ENCODE measurements around the gene MTR.

Gene MTR

GRCh38 chr1:236800002-236800620 lies 5.0 kb downstream of the MTR start:
- no peak for TF ChIP-seq CTCF (IDR thresholded peaks at IDR 0.05; ENCODE audit: extremely low read depth, missing control alignments)
- DNase-seq (ENCODE audit: low spot score), result no peak

GRCh38 chr1:236800623-236801022 lies 5.5 kb downstream of the MTR start:
- TF ChIP-seq CTCF (IDR thresholded peaks at IDR 0.05; ENCODE audit: extremely low read depth, missing control alignments), result no peak
- DNase-seq (ENCODE audit: low spot score), result no peak

GRCh38 chr1:236802264-236802663 lies 7.2 kb downstream of the MTR start:
- no peak for DNase-seq (ENCODE audit: low spot score)
- TF ChIP-seq CTCF (IDR thresholded peaks at IDR 0.05; ENCODE audit: extremely low read depth, missing control alignments), result no peak

GRCh38 chr1:236806634-236807033 lies 11.5 kb downstream of the MTR start:
- TF ChIP-seq CTCF (IDR thresholded peaks at IDR 0.05; ENCODE audit: extremely low read depth, missing control alignments), result no peak

GRCh38 chr1:236808005-236808404 lies 12.9 kb downstream of the MTR start:
- TF ChIP-seq CTCF (IDR thresholded peaks at IDR 0.05; ENCODE audit: extremely low read depth, missing control alignments), result no peak

More at GRCh38 chr1:236806634-236807033, 11.5 kb downstream of the MTR start:
- no peak for DNase-seq (ENCODE audit: low spot score)

GRCh38 chr1:236808564-236809130 lies 13.6 kb downstream of the MTR start:
- TF ChIP-seq CTCF (IDR thresholded peaks at IDR 0.05; ENCODE audit: extremely low read depth, missing control alignments), result no peak
- DNase-seq (ENCODE audit: low spot score), result no peak

More at GRCh38 chr1:236808005-236808404, 12.9 kb downstream of the MTR start:
- no peak for DNase-seq (ENCODE audit: low spot score)

- no peak for DNase-seq (ENCODE audit: low spot score)
- no peak for TF ChIP-seq CTCF (IDR thresholded peaks at IDR 0.05; ENCODE audit: extremely low read depth, missing control alignments)
These were observed 14.1 kb downstream of the MTR start for GRCh38 chr1:236809148-236809547.
